ENCODE measurements around the gene PPIL6. TPM values are rescaled to one million over a fixed set of nuclear protein-coding genes. Genes with fewer than 3 reads are reported as not detected.

Gene PPIL6
- total RNA-seq, 3 donors from 2014 or later (not counting 1 experiment from before 2014, with no cell fraction given): 0.28 to 0.70 (median 0.40) TPM

DNA sequence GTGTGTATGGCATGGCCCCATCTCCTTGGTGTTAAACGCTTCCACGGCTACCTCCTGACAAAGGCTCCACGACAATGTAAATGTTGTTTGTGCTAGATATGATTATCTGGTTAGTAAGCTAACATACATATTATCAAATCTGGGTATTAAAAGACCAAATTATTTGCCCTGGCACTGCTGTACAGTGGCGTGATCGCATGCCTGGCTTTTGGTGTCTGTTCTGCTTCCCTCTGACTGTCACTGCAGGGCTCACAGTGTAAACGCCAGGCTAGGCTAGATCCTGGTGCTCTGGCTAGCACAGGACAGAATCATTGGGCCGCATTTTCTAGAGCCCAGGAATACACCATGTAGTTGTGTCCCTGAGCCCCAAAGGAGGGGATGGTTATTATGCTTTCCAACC lies 96.9 kb downstream of the PPIL6 start:
- DNase-seq (no peak), ATAC-seq (no peak)
- Mint-ChIP-seq H3K9me3 (no peaks in the 10 kb centered on the region), H3K4me1 (peaks cover 13 to 20% of the 10 kb centered on the region in 2 donors), H3K4me3 (no peak overlapping the region), H3K27me3 (ENCODE audit: low read depth in 2 of 2) (no peaks in the 10 kb centered on the region), H3K27ac (no peak overlapping the region), H3K36me3 (no peaks in the 10 kb centered on the region)
- Histone ChIP-seq H3K27me3 (ENCODE audit: control insufficient read depth, insufficient read depth, low read length) (no peaks in the 10 kb centered on the region), H3K4me3 (ENCODE audit: low read length) (no peak overlapping the region), H3K36me3 (ENCODE audit: control insufficient read depth, insufficient read depth, low read length) (no peaks in the 10 kb centered on the region), H3K9me3 (ENCODE audit: control insufficient read depth, insufficient read depth, low read length) (no peaks in the 10 kb centered on the region), H3K4me1 (ENCODE audit: control insufficient read depth, insufficient read depth, low read length) (peaks cover 4% of the 10 kb centered on the region), H3K27ac (ENCODE audit: low read length) (no peak overlapping the region)
- intact Hi-C loops (cut with micrococcal nuclease): no loop called here
- 94% methylated on average over 7 of the region's 7 CpGs for WGBS (ENCODE audit: insufficient coverage)
- TF ChIP-seq, protein P1, sequence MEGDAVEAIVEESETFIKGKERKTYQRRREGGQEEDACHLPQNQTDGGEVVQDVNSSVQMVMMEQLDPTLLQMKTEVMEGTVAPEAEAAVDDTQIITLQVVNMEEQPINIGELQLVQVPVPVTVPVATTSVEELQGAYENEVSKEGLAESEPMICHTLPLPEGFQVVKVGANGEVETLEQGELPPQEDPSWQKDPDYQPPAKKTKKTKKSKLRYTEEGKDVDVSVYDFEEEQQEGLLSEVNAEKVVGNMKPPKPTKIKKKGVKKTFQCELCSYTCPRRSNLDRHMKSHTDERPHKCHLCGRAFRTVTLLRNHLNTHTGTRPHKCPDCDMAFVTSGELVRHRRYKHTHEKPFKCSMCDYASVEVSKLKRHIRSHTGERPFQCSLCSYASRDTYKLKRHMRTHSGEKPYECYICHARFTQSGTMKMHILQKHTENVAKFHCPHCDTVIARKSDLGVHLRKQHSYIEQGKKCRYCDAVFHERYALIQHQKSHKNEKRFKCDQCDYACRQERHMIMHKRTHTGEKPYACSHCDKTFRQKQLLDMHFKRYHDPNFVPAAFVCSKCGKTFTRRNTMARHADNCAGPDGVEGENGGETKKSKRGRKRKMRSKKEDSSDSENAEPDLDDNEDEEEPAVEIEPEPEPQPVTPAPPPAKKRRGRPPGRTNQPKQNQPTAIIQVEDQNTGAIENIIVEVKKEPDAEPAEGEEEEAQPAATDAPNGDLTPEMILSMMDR (IDR thresholded peaks at IDR 0.05): no peak

- no peaks in the 10 kb centered on the region for H3K36me3 Mint-ChIP-seq
- H3K27ac Mint-ChIP-seq: no peak overlapping the region
- DNase-seq (no peak), ATAC-seq (no peak)
- H3K4me3 Mint-ChIP-seq: no peak overlapping the region
- no peaks in the 10 kb centered on the region for H3K9me3 ChIP-seq (ENCODE audit: control insufficient read depth, insufficient read depth, low read length)
- H3K9me3 Mint-ChIP-seq: no peaks in the 10 kb centered on the region
- H3K27me3 ChIP-seq (ENCODE audit: control insufficient read depth, insufficient read depth, low read length): no peaks in the 10 kb centered on the region
- intact Hi-C loops (cut with micrococcal nuclease): no loop called here
- 98% methylated on average over 5 of the region's 6 CpGs for WGBS (ENCODE audit: insufficient coverage)
- H3K4me1 Mint-ChIP-seq: peaks cover 13 to 20% of the 10 kb centered on the region in 2 donors
- no peaks in the 10 kb centered on the region for H3K36me3 ChIP-seq (ENCODE audit: control insufficient read depth, insufficient read depth, low read length)
- TF ChIP-seq, protein P1 (IDR thresholded peaks at IDR 0.05): no peak
- no peak overlapping the region for H3K27ac ChIP-seq (ENCODE audit: low read length)
- no peaks in the 10 kb centered on the region for H3K27me3 Mint-ChIP-seq (ENCODE audit: low read depth in 2 of 2)
- H3K4me1 ChIP-seq (ENCODE audit: control insufficient read depth, insufficient read depth, low read length): peaks cover 4% of the 10 kb centered on the region
- no peak overlapping the region for H3K4me3 ChIP-seq (ENCODE audit: low read length)
Observed at GRCh38 chr6:109342911-109343310, 97.5 kb downstream of the PPIL6 start.

GRCh38 chr6:109342506-109342905 lies 97.9 kb downstream of the PPIL6 start:
- H3K27ac ChIP-seq (ENCODE audit: low read length): no peak overlapping the region
- Mint-ChIP-seq H3K4me1 (peaks cover 13 to 20% of the 10 kb centered on the region in 2 donors), H3K9me3 (no peaks in the 10 kb centered on the region), H3K36me3 (no peaks in the 10 kb centered on the region), H3K4me3 (no peak overlapping the region), H3K27ac (no peak overlapping the region), H3K27me3 (ENCODE audit: low read depth in 2 of 2) (no peaks in the 10 kb centered on the region)
- 61% methylated on average over 3 of the region's 5 CpGs for WGBS (ENCODE audit: insufficient coverage)
- peaks cover 4% of the 10 kb centered on the region for H3K4me1 ChIP-seq (ENCODE audit: control insufficient read depth, insufficient read depth, low read length)
- no peak overlapping the region for H3K4me3 ChIP-seq (ENCODE audit: low read length)
- no peaks in the 10 kb centered on the region for H3K36me3 ChIP-seq (ENCODE audit: control insufficient read depth, insufficient read depth, low read length)
- TF ChIP-seq, protein P1 (IDR thresholded peaks at IDR 0.05): no peak
- no peak for DNase-seq
- no peak for ATAC-seq
- no peaks in the 10 kb centered on the region for H3K9me3 ChIP-seq (ENCODE audit: control insufficient read depth, insufficient read depth, low read length)
- intact Hi-C loops (cut with micrococcal nuclease): no loop called here
- no peaks in the 10 kb centered on the region for H3K27me3 ChIP-seq (ENCODE audit: control insufficient read depth, insufficient read depth, low read length)

DNA sequence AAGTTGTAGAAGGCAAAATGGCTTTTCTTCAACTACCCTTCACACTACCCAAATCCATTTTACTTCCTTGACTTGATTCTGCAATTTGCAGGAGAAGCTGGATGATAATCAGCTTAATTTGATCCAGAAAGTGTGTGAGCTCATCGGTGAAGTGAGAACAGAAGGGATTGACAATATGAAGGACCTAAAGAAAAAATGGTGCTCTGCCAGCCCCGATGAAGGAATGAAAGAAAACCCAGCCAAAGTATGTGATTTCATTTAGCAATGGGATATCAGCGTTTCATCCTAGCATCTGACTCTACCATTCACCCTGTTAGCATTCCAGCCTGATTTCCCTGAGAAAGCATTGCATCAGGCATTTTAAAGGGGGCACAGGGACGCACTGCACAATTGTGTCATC lies 99.6 kb downstream of the PPIL6 start:
- Histone ChIP-seq H3K4me3 (ENCODE audit: low read length) (no peak overlapping the region), H3K27me3 (ENCODE audit: control insufficient read depth, insufficient read depth, low read length) (no peaks in the 10 kb centered on the region), H3K27ac (ENCODE audit: low read length) (no peak overlapping the region), H3K9me3 (ENCODE audit: control insufficient read depth, insufficient read depth, low read length) (no peaks in the 10 kb centered on the region), H3K4me1 (ENCODE audit: control insufficient read depth, insufficient read depth, low read length) (peaks cover 4% of the 10 kb centered on the region), H3K36me3 (ENCODE audit: control insufficient read depth, insufficient read depth, low read length) (no peaks in the 10 kb centered on the region)
- DNase-seq: no peak
- peaks cover 13 to 20% of the 10 kb centered on the region in 2 donors for H3K4me1 Mint-ChIP-seq
- WGBS (ENCODE audit: insufficient coverage): 95% methylated on average over 4 of the region's 4 CpGs
- intact Hi-C loops (cut with micrococcal nuclease): no loop called here
- no peak overlapping the region for H3K4me3 Mint-ChIP-seq
- no peaks in the 10 kb centered on the region for H3K36me3 Mint-ChIP-seq
- no peak for ATAC-seq
- H3K27ac Mint-ChIP-seq: no peak overlapping the region
- no peaks in the 10 kb centered on the region for H3K9me3 Mint-ChIP-seq
- no peaks in the 10 kb centered on the region for H3K27me3 Mint-ChIP-seq (ENCODE audit: low read depth in 2 of 2)
- TF ChIP-seq, protein P1 (IDR thresholded peaks at IDR 0.05): no peak

Data from natural killer cell (primary cell).